HEK293 (cell line): ENCODE data around the gene CAPN12.

Experiments
- BCL11A ChIP-seq: fragments of 450-650 bp; formaldehyde crosslinking; IDR thresholded peaks from 2 replicates; pipeline ENCODE4 v1.5.1; 2016; ENCODE audit warnings: low read depth, missing biosample characterization, missing genetic modification characterization
- GLI4 ChIP-seq: fragments of 450-650 bp; formaldehyde crosslinking; IDR thresholded peaks from 2 replicates; pipeline ENCODE4 v1.5.1; 2016; ENCODE audit warnings: missing biosample characterization, missing genetic modification characterization
- IKZF3 ChIP-seq: fragments of 450-650 bp; IDR thresholded peaks from 2 replicates; pipeline ENCODE4 v1.5.0; 2018; ENCODE audit warnings: missing biosample characterization, mild to moderate bottlenecking, missing genetic modification characterization, moderate library complexity
- KLF16 ChIP-seq: fragments of 450-650 bp; formaldehyde crosslinking; IDR thresholded peaks from 2 replicates; pipeline ENCODE4 v1.5.1; 2017; ENCODE audit warnings: missing biosample characterization, missing genetic modification characterization
- KLF9 ChIP-seq: fragments of 450-650 bp; formaldehyde crosslinking; IDR thresholded peaks from 2 replicates; pipeline ENCODE4 v1.5.1; 2016; ENCODE audit warnings: missing biosample characterization, missing genetic modification characterization, low read depth
- MYNN ChIP-seq: fragments of 450-650 bp; formaldehyde crosslinking; IDR thresholded peaks from 2 replicates; pipeline ENCODE4 v1.5.1; 2016; ENCODE audit warnings: missing biosample characterization, missing genetic modification characterization, borderline replicate concordance
- SALL2 ChIP-seq: fragments of 450-650 bp; formaldehyde crosslinking; IDR thresholded peaks from 2 replicates; pipeline ENCODE4 v1.5.0; 2017; ENCODE audit warnings: missing biosample characterization, mild to moderate bottlenecking, missing genetic modification characterization, borderline replicate concordance
- SP2 ChIP-seq: fragments of 450-650 bp; formaldehyde crosslinking; IDR thresholded peaks from 2 replicates; pipeline ENCODE4 v1.5.1; 2016; ENCODE audit warnings: missing biosample characterization, missing genetic modification characterization
- ZBTB8A ChIP-seq: fragments of 450-650 bp; formaldehyde crosslinking; IDR thresholded peaks from 2 replicates; pipeline ENCODE4 v1.5.1; 2016; ENCODE audit warnings: missing biosample characterization, missing genetic modification characterization
- ZNF121 ChIP-seq: fragments of 450-650 bp; formaldehyde crosslinking; IDR thresholded peaks from 2 replicates; pipeline ENCODE4 v1.5.1; 2016; ENCODE audit warnings: missing biosample characterization, missing genetic modification characterization
- ZNF146 ChIP-seq: fragments of 450-650 bp; formaldehyde crosslinking; IDR thresholded peaks from 2 replicates; pipeline ENCODE4 v1.5.1; 2016; ENCODE audit warnings: missing biosample characterization, missing genetic modification characterization
- ZNF155 ChIP-seq: fragments of 450-650 bp; formaldehyde crosslinking; IDR thresholded peaks from 2 replicates; pipeline ENCODE4 v1.5.1; 2016; ENCODE audit warnings: missing biosample characterization, missing genetic modification characterization
- ZNF211 ChIP-seq: fragments of 450-650 bp; formaldehyde crosslinking; IDR thresholded peaks from 2 replicates; pipeline ENCODE4 v1.5.1; 2016; ENCODE audit warnings: low read depth, missing biosample characterization, missing genetic modification characterization
- ZNF23 ChIP-seq: fragments of 450-650 bp; formaldehyde crosslinking; IDR thresholded peaks from 2 replicates; pipeline ENCODE4 v1.5.1; 2016; ENCODE audit warnings: missing biosample characterization, missing genetic modification characterization, borderline replicate concordance
- ZNF548 ChIP-seq: fragments of 450-650 bp; formaldehyde crosslinking; IDR thresholded peaks from 2 replicates; pipeline ENCODE4 v1.5.1; 2016; ENCODE audit warnings: missing biosample characterization, missing genetic modification characterization
- ZNF571 ChIP-seq: fragments of 450-650 bp; formaldehyde crosslinking; IDR thresholded peaks from 2 replicates; pipeline ENCODE4 v1.5.0; 2017; ENCODE audit warnings: missing biosample characterization, missing genetic modification characterization
- ZNF585B ChIP-seq: fragments of 450-650 bp; formaldehyde crosslinking; IDR thresholded peaks from 2 replicates; pipeline ENCODE4 v1.5.1; 2016; ENCODE audit warnings: missing biosample characterization, missing genetic modification characterization
- ZNF610 ChIP-seq: fragments of 450-650 bp; formaldehyde crosslinking; IDR thresholded peaks from 2 replicates; pipeline ENCODE4 v1.5.1; 2016; ENCODE audit warnings: missing biosample characterization, missing genetic modification characterization, borderline replicate concordance
- ZNF623 ChIP-seq: fragments of 450-650 bp; formaldehyde crosslinking; IDR thresholded peaks from 2 replicates; pipeline ENCODE4 v1.5.1; 2016; ENCODE audit warnings: missing biosample characterization, missing genetic modification characterization
- ZNF626 ChIP-seq: fragments of 450-650 bp; sonication (Bioruptor Pico); formaldehyde crosslinking; IDR thresholded peaks from 2 replicates; pipeline ENCODE4 v1.5.1; 2018; ENCODE audit warnings: missing biosample characterization, missing genetic modification characterization, inconsistent platforms
- ZNF664 ChIP-seq: fragments of 450-650 bp; formaldehyde crosslinking; IDR thresholded peaks from 2 replicates; pipeline ENCODE4 v1.5.1; 2016; ENCODE audit warnings: missing biosample characterization, missing genetic modification characterization
- ZNF768 ChIP-seq: fragments of 450-650 bp; formaldehyde crosslinking; IDR thresholded peaks from 2 replicates; pipeline ENCODE4 v1.5.1; 2018; ENCODE audit warnings: missing biosample characterization, mild to moderate bottlenecking, missing genetic modification characterization
- ZSCAN16 ChIP-seq: fragments of 450-650 bp; formaldehyde crosslinking; IDR thresholded peaks from 2 replicates; pipeline ENCODE4 v1.5.1; 2016; ENCODE audit warnings: missing biosample characterization, missing genetic modification characterization
- TF ChIP-seq, protein P1 (sequence below): fragments of 450-650 bp; IDR thresholded peaks from 2 replicates; pipeline ENCODE4 v1.5.1; 2018; ENCODE audit warnings: missing biosample characterization, missing genetic modification characterization
- TF ChIP-seq, protein P2 (sequence below): fragments of 450-650 bp; formaldehyde crosslinking; IDR thresholded peaks from 2 replicates; pipeline ENCODE4 v1.5.1; 2016; ENCODE audit warnings: missing biosample characterization, missing genetic modification characterization
- TF ChIP-seq, protein P3 (sequence below): fragments of 450-650 bp; formaldehyde crosslinking; IDR thresholded peaks from 2 replicates; pipeline ENCODE4 v1.5.1; 2017; ENCODE audit warnings: missing biosample characterization, missing genetic modification characterization
- TF ChIP-seq, protein P4 (sequence below): fragments of 450-650 bp; formaldehyde crosslinking; IDR thresholded peaks from 2 replicates; pipeline ENCODE4 v1.5.1; 2017; ENCODE audit warnings: missing biosample characterization, missing genetic modification characterization
- TF ChIP-seq, protein P5 (sequence below): fragments of 450-650 bp; formaldehyde crosslinking; IDR thresholded peaks from 2 replicates; pipeline ENCODE4 v1.5.1; 2016; ENCODE audit warnings: missing biosample characterization, missing genetic modification characterization
- TF ChIP-seq, protein P6 (sequence below): fragments of 450-650 bp; formaldehyde crosslinking; IDR thresholded peaks from 2 replicates; pipeline ENCODE4 v1.5.1; 2016; ENCODE audit warnings: missing biosample characterization, missing genetic modification characterization, borderline replicate concordance

The CAPN12 gene

DNA sequence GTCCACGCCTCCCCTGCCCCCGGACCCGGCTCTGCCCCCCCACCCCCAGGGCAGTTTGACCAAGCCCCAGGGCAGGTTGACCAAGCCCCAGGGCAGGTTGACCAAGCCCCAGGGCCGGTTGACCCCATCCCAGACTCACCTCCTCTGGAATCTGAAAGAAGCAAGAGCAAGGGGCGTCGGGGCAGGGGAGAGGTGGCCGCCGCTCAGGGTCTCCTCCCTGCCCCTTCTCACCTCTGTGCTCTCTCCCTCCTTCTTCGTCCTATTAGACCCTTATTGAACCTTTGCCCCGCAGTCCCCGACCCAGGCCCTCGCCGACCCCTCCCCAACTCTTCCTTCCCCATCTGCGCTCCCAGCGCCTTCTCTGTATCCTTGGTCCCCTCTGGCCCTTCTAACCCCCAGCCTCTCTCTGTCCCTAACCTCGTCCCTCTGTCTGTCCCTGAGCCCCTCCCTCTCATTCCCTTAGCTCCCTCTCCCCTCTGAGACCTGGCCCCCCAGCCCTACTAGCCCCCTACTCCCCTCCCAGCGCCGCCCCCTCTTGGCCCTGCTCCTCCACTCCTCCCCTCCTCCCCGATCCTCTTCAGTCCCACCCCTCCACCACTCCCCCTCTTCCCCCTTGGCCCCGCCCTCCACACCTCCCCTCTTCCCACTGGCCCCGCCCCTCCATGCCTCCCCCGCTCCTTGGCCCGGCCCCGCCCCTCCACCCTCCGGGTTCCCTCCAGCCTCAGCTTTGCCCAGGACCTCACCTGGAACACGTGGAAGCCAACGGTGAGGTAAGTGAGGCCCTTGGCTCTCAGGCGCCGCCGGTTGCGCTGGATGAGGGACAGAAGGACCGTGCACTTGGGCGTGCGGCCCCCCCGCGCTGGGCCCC lies 7.6 kb downstream of the CAPN12 start (continued):
- TF ChIP-seq, protein P1, sequence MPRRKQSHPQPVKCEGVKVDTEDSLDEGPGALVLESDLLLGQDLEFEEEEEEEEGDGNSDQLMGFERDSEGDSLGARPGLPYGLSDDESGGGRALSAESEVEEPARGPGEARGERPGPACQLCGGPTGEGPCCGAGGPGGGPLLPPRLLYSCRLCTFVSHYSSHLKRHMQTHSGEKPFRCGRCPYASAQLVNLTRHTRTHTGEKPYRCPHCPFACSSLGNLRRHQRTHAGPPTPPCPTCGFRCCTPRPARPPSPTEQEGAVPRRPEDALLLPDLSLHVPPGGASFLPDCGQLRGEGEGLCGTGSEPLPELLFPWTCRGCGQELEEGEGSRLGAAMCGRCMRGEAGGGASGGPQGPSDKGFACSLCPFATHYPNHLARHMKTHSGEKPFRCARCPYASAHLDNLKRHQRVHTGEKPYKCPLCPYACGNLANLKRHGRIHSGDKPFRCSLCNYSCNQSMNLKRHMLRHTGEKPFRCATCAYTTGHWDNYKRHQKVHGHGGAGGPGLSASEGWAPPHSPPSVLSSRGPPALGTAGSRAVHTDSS, result no peak
- no peak for TF ChIP-seq ZNF121 (tag by site-specific recombination)
- peak; percentile 73; the same call in 1 of the 2 replicates for TF ChIP-seq BCL11A (tag by site-specific recombination)
- no peak for TF ChIP-seq ZNF571 (tag by site-specific recombination)
- TF ChIP-seq ZNF211, result 0 out of 2 replicates have a peak, but pooled peaks have one; percentile 38
- TF ChIP-seq SALL2, result no peak
- peak; percentile 80 for TF ChIP-seq KLF9 (tag by site-specific recombination)
- no peak for TF ChIP-seq ZNF664 (tag by site-specific recombination)
- TF ChIP-seq IKZF3 (tag by site-specific recombination), result no peak
- TF ChIP-seq ZNF768 (tag by site-specific recombination), result no peak
- TF ChIP-seq ZNF626 (tag by site-specific recombination), result no peak
- 0 out of 2 replicates have a peak, but pooled peaks have one; percentile 13 for TF ChIP-seq ZNF623 (tag by site-specific recombination)
- TF ChIP-seq ZBTB8A (tag by site-specific recombination), result no peak
- TF ChIP-seq, protein P2, sequence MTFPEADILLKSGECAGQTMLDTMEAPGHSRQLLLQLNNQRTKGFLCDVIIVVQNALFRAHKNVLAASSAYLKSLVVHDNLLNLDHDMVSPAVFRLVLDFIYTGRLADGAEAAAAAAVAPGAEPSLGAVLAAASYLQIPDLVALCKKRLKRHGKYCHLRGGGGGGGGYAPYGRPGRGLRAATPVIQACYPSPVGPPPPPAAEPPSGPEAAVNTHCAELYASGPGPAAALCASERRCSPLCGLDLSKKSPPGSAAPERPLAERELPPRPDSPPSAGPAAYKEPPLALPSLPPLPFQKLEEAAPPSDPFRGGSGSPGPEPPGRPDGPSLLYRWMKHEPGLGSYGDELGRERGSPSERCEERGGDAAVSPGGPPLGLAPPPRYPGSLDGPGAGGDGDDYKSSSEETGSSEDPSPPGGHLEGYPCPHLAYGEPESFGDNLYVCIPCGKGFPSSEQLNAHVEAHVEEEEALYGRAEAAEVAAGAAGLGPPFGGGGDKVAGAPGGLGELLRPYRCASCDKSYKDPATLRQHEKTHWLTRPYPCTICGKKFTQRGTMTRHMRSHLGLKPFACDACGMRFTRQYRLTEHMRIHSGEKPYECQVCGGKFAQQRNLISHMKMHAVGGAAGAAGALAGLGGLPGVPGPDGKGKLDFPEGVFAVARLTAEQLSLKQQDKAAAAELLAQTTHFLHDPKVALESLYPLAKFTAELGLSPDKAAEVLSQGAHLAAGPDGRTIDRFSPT, result no peak
- TF ChIP-seq, protein P3, sequence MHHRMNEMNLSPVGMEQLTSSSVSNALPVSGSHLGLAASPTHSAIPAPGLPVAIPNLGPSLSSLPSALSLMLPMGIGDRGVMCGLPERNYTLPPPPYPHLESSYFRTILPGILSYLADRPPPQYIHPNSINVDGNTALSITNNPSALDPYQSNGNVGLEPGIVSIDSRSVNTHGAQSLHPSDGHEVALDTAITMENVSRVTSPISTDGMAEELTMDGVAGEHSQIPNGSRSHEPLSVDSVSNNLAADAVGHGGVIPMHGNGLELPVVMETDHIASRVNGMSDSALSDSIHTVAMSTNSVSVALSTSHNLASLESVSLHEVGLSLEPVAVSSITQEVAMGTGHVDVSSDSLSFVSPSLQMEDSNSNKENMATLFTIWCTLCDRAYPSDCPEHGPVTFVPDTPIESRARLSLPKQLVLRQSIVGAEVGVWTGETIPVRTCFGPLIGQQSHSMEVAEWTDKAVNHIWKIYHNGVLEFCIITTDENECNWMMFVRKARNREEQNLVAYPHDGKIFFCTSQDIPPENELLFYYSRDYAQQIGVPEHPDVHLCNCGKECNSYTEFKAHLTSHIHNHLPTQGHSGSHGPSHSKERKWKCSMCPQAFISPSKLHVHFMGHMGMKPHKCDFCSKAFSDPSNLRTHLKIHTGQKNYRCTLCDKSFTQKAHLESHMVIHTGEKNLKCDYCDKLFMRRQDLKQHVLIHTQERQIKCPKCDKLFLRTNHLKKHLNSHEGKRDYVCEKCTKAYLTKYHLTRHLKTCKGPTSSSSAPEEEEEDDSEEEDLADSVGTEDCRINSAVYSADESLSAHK (tag by site-specific recombination), result no peak
- no peak for TF ChIP-seq MYNN
- TF ChIP-seq, protein P4, sequence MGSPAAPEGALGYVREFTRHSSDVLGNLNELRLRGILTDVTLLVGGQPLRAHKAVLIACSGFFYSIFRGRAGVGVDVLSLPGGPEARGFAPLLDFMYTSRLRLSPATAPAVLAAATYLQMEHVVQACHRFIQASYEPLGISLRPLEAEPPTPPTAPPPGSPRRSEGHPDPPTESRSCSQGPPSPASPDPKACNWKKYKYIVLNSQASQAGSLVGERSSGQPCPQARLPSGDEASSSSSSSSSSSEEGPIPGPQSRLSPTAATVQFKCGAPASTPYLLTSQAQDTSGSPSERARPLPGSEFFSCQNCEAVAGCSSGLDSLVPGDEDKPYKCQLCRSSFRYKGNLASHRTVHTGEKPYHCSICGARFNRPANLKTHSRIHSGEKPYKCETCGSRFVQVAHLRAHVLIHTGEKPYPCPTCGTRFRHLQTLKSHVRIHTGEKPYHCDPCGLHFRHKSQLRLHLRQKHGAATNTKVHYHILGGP, result no peak
- peak; percentile 53 for TF ChIP-seq SP2 (tag by site-specific recombination)
- TF ChIP-seq ZNF585B (tag by site-specific recombination), result no peak
- TF ChIP-seq ZNF23 (tag by site-specific recombination), result no peak
- no peak for TF ChIP-seq ZNF548
- no peak for TF ChIP-seq ZNF155 (tag by site-specific recombination)
- no peak for TF ChIP-seq ZNF146 (tag by site-specific recombination)
- TF ChIP-seq, protein P5, sequence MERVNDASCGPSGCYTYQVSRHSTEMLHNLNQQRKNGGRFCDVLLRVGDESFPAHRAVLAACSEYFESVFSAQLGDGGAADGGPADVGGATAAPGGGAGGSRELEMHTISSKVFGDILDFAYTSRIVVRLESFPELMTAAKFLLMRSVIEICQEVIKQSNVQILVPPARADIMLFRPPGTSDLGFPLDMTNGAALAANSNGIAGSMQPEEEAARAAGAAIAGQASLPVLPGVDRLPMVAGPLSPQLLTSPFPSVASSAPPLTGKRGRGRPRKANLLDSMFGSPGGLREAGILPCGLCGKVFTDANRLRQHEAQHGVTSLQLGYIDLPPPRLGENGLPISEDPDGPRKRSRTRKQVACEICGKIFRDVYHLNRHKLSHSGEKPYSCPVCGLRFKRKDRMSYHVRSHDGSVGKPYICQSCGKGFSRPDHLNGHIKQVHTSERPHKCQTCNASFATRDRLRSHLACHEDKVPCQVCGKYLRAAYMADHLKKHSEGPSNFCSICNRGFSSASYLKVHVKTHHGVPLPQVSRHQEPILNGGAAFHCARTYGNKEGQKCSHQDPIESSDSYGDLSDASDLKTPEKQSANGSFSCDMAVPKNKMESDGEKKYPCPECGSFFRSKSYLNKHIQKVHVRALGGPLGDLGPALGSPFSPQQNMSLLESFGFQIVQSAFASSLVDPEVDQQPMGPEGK (tag by site-specific recombination), result peak; percentile 96
- peak; percentile 24; the same call in 1 of the 2 replicates for TF ChIP-seq ZSCAN16 (tag by site-specific recombination)
- TF ChIP-seq, protein P6, sequence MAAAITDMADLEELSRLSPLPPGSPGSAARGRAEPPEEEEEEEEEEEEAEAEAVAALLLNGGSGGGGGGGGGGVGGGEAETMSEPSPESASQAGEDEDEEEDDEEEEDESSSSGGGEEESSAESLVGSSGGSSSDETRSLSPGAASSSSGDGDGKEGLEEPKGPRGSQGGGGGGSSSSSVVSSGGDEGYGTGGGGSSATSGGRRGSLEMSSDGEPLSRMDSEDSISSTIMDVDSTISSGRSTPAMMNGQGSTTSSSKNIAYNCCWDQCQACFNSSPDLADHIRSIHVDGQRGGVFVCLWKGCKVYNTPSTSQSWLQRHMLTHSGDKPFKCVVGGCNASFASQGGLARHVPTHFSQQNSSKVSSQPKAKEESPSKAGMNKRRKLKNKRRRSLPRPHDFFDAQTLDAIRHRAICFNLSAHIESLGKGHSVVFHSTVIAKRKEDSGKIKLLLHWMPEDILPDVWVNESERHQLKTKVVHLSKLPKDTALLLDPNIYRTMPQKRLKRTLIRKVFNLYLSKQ, result no peak
- no peak for TF ChIP-seq ZNF610 (tag by site-specific recombination)
- 0 out of 2 replicates have a peak, but pooled peaks have one; percentile 55 for TF ChIP-seq KLF16
- no peak for TF ChIP-seq GLI4
